ENCODE measurements around the gene TNFAIP2.

The TNFAIP2 gene

GRCh38 chr14:103157969-103158368 is 34.7 kb downstream of the TNFAIP2 start:
- Histone ChIP-seq H3K79me2 (ENCODE audit: insufficient read depth, low read length) (no peaks in the 10 kb centered on the region), H3K9me3 (ENCODE audit: insufficient read depth, low read depth, low read length) (no peaks in the 10 kb centered on the region), H3F3A (ENCODE audit: low read depth) (no peaks in the 10 kb centered on the region), H3K9ac (ENCODE audit: low read depth, low read length, poor library complexity, severe bottlenecking) (no peak overlapping the region), H2AFZ (ENCODE audit: low read length) (no peak overlapping the region), H3K4me2 (ENCODE audit: low read depth, low read length, poor library complexity, severe bottlenecking) (no peak overlapping the region), H3K4me1 (ENCODE audit: insufficient read depth, low read length, poor library complexity, severe bottlenecking) (no peaks in the 10 kb centered on the region), H3K9me2 (replicated peaks; ENCODE audit: low read depth, low read length) (no peaks in the 10 kb centered on the region), H4K20me1 (ENCODE audit: insufficient read depth, low read length, poor library complexity, severe bottlenecking) (no peaks in the 10 kb centered on the region), H3K36me3 (ENCODE audit: insufficient read depth, low read length) (no peaks in the 10 kb centered on the region), H3K27me3 (ENCODE audit: insufficient read depth, low read length, poor library complexity, severe bottlenecking) (no peaks in the 10 kb centered on the region), H3K4me3 (ENCODE audit: low read length, poor library complexity, severe bottlenecking) (no peak overlapping the region)
- TF ChIP-seq CTCF (conservative IDR thresholded peaks at IDR 0.05; ENCODE audit: low read length) (no peak), EZH2phosphoT487 (IDR thresholded peaks at IDR 0.05; ENCODE audit: borderline replicate concordance) (no peak)

- H3K36me3 ChIP-seq (ENCODE audit: insufficient read depth, low read length) = no peaks in the 10 kb centered on the region
- TF ChIP-seq EZH2phosphoT487 (IDR thresholded peaks at IDR 0.05; ENCODE audit: borderline replicate concordance) (no peak), CTCF (conservative IDR thresholded peaks at IDR 0.05; ENCODE audit: low read length) (no peak)
- no peaks in the 10 kb centered on the region for H3K4me1 ChIP-seq (ENCODE audit: insufficient read depth, low read length, poor library complexity, severe bottlenecking)
- no peak overlapping the region for H3K4me3 ChIP-seq (ENCODE audit: low read length, poor library complexity, severe bottlenecking)
- H3K9me3 ChIP-seq (ENCODE audit: insufficient read depth, low read depth, low read length) = no peaks in the 10 kb centered on the region
- no peak overlapping the region for H3K4me2 ChIP-seq (ENCODE audit: low read depth, low read length, poor library complexity, severe bottlenecking)
- H4K20me1 ChIP-seq (ENCODE audit: insufficient read depth, low read length, poor library complexity, severe bottlenecking) = no peaks in the 10 kb centered on the region
- no peak overlapping the region for H2AFZ ChIP-seq (ENCODE audit: low read length)
- H3K9ac ChIP-seq (ENCODE audit: low read depth, low read length, poor library complexity, severe bottlenecking) = no peak overlapping the region
- no peaks in the 10 kb centered on the region for H3K79me2 ChIP-seq (ENCODE audit: insufficient read depth, low read length)
- no peaks in the 10 kb centered on the region for H3K9me2 ChIP-seq (replicated peaks; ENCODE audit: low read depth, low read length)
- H3F3A ChIP-seq (ENCODE audit: low read depth) = no peaks in the 10 kb centered on the region
- H3K27me3 ChIP-seq (ENCODE audit: insufficient read depth, low read length, poor library complexity, severe bottlenecking) = no peaks in the 10 kb centered on the region
These were observed 35.4 kb downstream of the TNFAIP2 start for GRCh38 chr14:103158688-103159087.

GRCh38 chr14:103160321-103161053 is 37.2 kb downstream of the TNFAIP2 start:
- Histone ChIP-seq H3K9me3 (ENCODE audit: insufficient read depth, low read depth, low read length) (no peaks in the 10 kb centered on the region), H2AFZ (ENCODE audit: low read length) (no peak overlapping the region), H3K9me2 (replicated peaks; ENCODE audit: low read depth, low read length) (no peaks in the 10 kb centered on the region), H3K27me3 (ENCODE audit: insufficient read depth, low read length, poor library complexity, severe bottlenecking) (no peaks in the 10 kb centered on the region), H3K36me3 (ENCODE audit: insufficient read depth, low read length) (no peaks in the 10 kb centered on the region), H3F3A (ENCODE audit: low read depth) (no peaks in the 10 kb centered on the region), H3K79me2 (ENCODE audit: insufficient read depth, low read length) (no peaks in the 10 kb centered on the region), H3K4me3 (ENCODE audit: low read length, poor library complexity, severe bottlenecking) (no peak overlapping the region), H3K4me1 (ENCODE audit: insufficient read depth, low read length, poor library complexity, severe bottlenecking) (no peaks in the 10 kb centered on the region), H4K20me1 (ENCODE audit: insufficient read depth, low read length, poor library complexity, severe bottlenecking) (no peaks in the 10 kb centered on the region), H3K4me2 (ENCODE audit: low read depth, low read length, poor library complexity, severe bottlenecking) (no peak overlapping the region), H3K9ac (ENCODE audit: low read depth, low read length, poor library complexity, severe bottlenecking) (no peak overlapping the region)
- TF ChIP-seq EZH2phosphoT487 (IDR thresholded peaks at IDR 0.05; ENCODE audit: borderline replicate concordance) (no peak), CTCF (conservative IDR thresholded peaks at IDR 0.05; ENCODE audit: low read length) (no peak)

Data from Loucy (cell line).